AG09319 (cell line): ENCODE data around the gene GHSR.

Experiments used
- DNase-seq: peaks from one replicate; pipeline ENCODE4 v3.0.0-alpha.2; 2010; ENCODE audit warnings: low read depth; ENCODE audit errors: extremely low read depth
- CTCF ChIP-seq: IDR thresholded peaks from 2 replicates; pipeline ENCODE4 v1.5.1; 2011; ENCODE audit warnings: low read depth, mild to moderate bottlenecking, inconsistent platforms, low read length, moderate library complexity

The GHSR gene

GRCh38 chr3:172437713-172438112, 10.5 kb downstream of the GHSR start:
- no peak for TF ChIP-seq CTCF
- no peak for DNase-seq

- TF ChIP-seq CTCF: no peak
- DNase-seq: no peak
These were observed 32.9 kb downstream of the GHSR start for GRCh38 chr3:172415323-172415722.

GRCh38 chr3:172411478-172411947, 36.7 kb downstream of the GHSR start:
- no peak for TF ChIP-seq CTCF
- no peak for DNase-seq

GRCh38 chr3:172410702-172411477, 37.4 kb downstream of the GHSR start:
- no peak for DNase-seq
- no peak for TF ChIP-seq CTCF

GRCh38 chr3:172407872-172408271, 40.4 kb downstream of the GHSR start:
- DNase-seq: no peak
- no peak for TF ChIP-seq CTCF

- no peak for DNase-seq
- no peak for TF ChIP-seq CTCF
These were observed 42.3 kb downstream of the GHSR start for GRCh38 chr3:172405914-172406313.

GRCh38 chr3:172404237-172404962, 43.9 kb downstream of the GHSR start:
- TF ChIP-seq CTCF: no peak
- no peak for DNase-seq
